ENCODE results near the gene MSGN1. TPM values are rescaled to one million over a fixed set of nuclear protein-coding genes. Genes with fewer than 3 reads are reported as not detected.

The MSGN1 gene
- total RNA-seq, 8 experiments from 2014 or later = not detected

DNA sequence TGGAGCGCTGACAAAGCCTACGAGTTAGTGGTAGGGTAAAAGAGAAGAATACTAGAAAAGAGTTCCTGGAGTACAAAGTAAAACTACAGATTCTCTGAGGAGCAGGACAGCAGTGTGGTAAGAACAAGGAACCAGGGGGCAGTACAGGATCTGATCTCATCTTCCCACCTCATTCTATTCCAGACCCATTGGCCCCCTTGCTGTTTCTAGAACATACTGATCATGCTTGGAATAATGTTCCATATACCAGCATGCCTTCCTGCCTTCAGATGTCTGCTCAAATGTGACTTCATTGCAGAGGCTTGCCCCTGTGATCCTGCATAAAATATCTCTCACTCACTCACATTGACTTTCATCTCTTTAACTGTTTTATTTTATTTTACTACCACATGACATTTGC, 19.3 kb downstream of the MSGN1 start:
- no peaks in the 10 kb centered on the region for H3K4me1 ChIP-seq (replicated peaks in 1 of 2)

DNA sequence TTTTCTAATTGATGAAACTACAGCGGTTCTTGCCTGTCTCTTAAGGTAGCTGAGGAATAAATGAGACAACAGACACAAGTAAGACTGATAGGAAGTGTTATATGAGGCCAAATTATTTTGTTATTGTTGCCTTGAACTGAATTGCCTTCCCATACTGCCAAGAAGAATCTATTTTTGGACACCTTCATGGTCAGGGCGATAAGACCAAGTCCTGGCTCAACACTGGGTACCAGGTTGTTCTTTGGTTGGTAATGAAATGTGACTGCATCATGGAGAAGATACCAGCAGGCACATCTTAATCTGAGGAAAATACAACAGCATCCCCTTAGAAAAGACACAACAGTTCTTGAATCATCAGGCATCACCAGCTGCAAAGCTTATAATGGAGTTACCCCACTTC, 23.7 kb downstream of the MSGN1 start:
- no peak for ATAC-seq (replicated peaks in 6 of 8)
- in situ Hi-C loops (cut with MboI; ENCODE audit: low pct_unique_long_range_greater_than_20kb in 2 of 9, low sequenced_read_pairs in 9 of 9, unreplicated experiment in 9 of 9) = loop anchor here in 3 of 9 experiments (25.0 kb wide), 2 partner anchors 128 to 547 kb away; no protein-coding TSS in a partner anchor
- H3K4me3 ChIP-seq = no peak overlapping the region
- no peaks in the 10 kb centered on the region for H3K4me1 ChIP-seq (replicated peaks in 1 of 2)
- no peak overlapping the region for H3K27ac ChIP-seq
- WGBS, 10 experiments = 13 to 92% (median 73%) methylated on average over 1 to 2 of the region's 2 CpGs

More for the DNA sequence above, 19.3 kb downstream of the MSGN1 start:
- Histone ChIP-seq H3K4me3 (no peak overlapping the region), H3K27ac (no peak overlapping the region)
- in situ Hi-C loops (cut with MboI; ENCODE audit: low pct_unique_long_range_greater_than_20kb in 2 of 9, low sequenced_read_pairs in 9 of 9, unreplicated experiment in 9 of 9) = loop anchor here in 3 of 9 experiments (25.0 kb wide), 2 partner anchors 123 to 552 kb away; no protein-coding TSS in a partner anchor
- 38 to 100% (median 62%) methylated on average over 1 to 2 of the region's 2 CpGs; no CpG with 5 or more reads in 1 of the 10 experiments for WGBS, 10 experiments
- ATAC-seq (replicated peaks in 6 of 8) = no peak

DNA sequence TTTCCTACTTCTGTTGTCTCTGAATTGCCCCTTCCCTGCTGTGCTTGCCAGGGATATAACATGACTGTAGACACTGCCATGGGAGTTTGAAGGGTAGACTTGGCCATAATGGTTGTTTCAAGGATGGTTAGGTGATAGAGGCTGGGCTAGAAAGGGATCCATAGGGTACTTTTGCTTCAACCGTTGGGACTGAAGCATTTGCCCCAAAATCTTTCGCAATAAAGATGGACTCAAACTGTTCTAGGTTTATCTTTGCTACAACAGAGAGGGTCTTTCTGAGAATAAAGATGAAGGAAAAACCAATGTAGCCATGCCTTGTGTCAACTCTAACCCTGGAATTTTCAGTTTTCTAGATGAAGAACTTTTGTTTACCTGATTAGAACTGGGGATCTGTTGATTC, 27.2 kb downstream of the MSGN1 start:
- Histone ChIP-seq H3K4me3 (no peak overlapping the region), H3K27ac (no peak overlapping the region), H3K4me1 (replicated peaks in 1 of 2) (no peaks in the 10 kb centered on the region)
- in situ Hi-C loops (cut with MboI; ENCODE audit: low pct_unique_long_range_greater_than_20kb in 2 of 9, low sequenced_read_pairs in 9 of 9, unreplicated experiment in 9 of 9) = loop anchor here in 3 of 9 experiments (25.0 kb wide), 2 partner anchors 131 to 544 kb away; no protein-coding TSS in a partner anchor
- ATAC-seq (replicated peaks in 6 of 8) = no peak
- 33 to 100% (median 87%) methylated on average over 1 to 2 of the region's 2 CpGs; no CpG with 5 or more reads in 2 of the 10 experiments for WGBS, 10 experiments

DNA sequence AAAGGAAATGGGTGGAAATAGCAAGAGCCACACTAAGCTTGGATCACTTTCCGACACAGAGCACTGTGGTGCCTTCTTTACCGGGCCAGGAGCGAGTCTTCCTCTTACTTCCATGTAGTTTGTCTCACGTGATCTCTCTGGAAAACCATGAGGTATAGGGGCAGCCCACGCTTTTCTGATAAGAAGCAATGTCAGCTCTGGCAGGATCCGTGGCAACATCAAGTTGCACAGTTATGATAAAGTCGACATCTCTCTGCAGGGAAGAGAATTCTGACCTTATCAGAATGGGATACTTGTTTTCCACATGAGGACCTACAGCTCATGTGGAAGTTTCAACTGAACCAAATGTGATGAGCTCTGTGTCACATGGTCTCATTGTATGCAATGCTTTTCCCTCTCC, 29.5 kb downstream of the MSGN1 start:
- in situ Hi-C loops (cut with MboI; ENCODE audit: low pct_unique_long_range_greater_than_20kb in 2 of 9, low sequenced_read_pairs in 9 of 9, unreplicated experiment in 9 of 9) = loop anchor here in 3 of 9 experiments (25.0 kb wide), 2 partner anchors 134 to 541 kb away; no protein-coding TSS in a partner anchor
- no peak for ATAC-seq (replicated peaks in 6 of 8)
- 20 to 100% (median 71%) methylated on average over 1 to 7 of the region's 7 CpGs; no CpG with 5 or more reads in 1 of the 10 experiments for WGBS, 10 experiments

DNA sequence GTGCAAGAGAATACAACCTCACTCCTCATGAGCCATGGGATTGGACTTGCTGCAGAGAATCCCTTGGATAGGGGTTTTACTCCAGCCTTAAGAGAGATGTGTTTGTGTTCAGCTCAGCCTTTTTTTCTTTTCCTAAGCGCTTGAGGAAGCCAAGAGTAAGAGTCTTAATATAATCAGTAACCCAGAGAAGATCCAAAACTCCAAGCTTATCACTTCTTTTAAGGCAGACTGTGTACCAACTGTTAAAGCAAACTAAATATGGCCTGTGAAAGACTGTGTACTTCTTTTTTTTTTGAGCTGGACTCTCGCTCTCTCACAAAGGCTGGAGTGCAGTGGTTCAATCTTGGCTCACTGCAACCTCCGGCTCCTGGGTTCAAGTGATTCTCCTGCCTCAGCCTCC, 30.4 kb downstream of the MSGN1 start:
- Histone ChIP-seq H3K4me3 (no peak overlapping the region), H3K4me1 (replicated peaks in 1 of 2) (no peaks in the 10 kb centered on the region), H3K27ac (no peak overlapping the region)
- no peak for ATAC-seq (replicated peaks in 6 of 8)
- in situ Hi-C loops (cut with MboI; ENCODE audit: low pct_unique_long_range_greater_than_20kb in 2 of 9, low sequenced_read_pairs in 9 of 9, unreplicated experiment in 9 of 9) = loop anchor here in 3 of 9 experiments (25.0 kb wide), 2 partner anchors 134 to 541 kb away; no protein-coding TSS in a partner anchor
- WGBS, 10 experiments = 20 to 100% (median 90%) methylated on average over 1 to 3 of the region's 3 CpGs; no CpG with 5 or more reads in 3 of the 10 experiments

More for the DNA sequence above, 29.5 kb downstream of the MSGN1 start:
- Histone ChIP-seq H3K4me3 (no peak overlapping the region), H3K4me1 (replicated peaks in 1 of 2) (no peaks in the 10 kb centered on the region), H3K27ac (no peak overlapping the region)

DNA sequence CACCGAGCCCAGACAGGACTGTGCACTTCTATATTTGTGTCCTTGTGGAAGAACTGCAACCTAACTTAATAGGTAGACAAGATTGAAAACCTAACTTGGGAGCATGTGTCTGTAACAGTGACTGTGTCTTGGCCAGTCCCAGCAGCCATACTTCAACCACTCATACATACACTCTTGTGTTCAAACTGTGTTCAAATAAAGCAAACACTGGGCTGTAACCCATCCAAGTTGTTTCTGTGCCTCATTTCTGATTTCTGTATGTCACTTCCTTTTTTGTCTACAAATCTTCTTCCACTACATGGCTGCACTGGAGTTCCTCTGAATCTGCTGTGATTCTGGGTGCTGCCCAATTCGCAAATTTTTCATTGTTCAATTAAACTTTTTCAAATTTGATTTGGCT, 31.0 kb downstream of the MSGN1 start:
- in situ Hi-C loops (cut with MboI; ENCODE audit: low pct_unique_long_range_greater_than_20kb in 2 of 9, low sequenced_read_pairs in 9 of 9, unreplicated experiment in 9 of 9) = loop anchor here in 3 of 9 experiments (25.0 kb wide), 2 partner anchors 135 to 540 kb away; no protein-coding TSS in a partner anchor
- H3K27ac ChIP-seq = no peak overlapping the region
- no peak for ATAC-seq (replicated peaks in 6 of 8)
- WGBS, 10 experiments = 33 to 100% (median 81%) methylated on average over 1 to 2 of the region's 2 CpGs; no CpG with 5 or more reads in 1 of the 10 experiments
- no peak overlapping the region for H3K4me3 ChIP-seq
- no peaks in the 10 kb centered on the region for H3K4me1 ChIP-seq (replicated peaks in 1 of 2)

DNA sequence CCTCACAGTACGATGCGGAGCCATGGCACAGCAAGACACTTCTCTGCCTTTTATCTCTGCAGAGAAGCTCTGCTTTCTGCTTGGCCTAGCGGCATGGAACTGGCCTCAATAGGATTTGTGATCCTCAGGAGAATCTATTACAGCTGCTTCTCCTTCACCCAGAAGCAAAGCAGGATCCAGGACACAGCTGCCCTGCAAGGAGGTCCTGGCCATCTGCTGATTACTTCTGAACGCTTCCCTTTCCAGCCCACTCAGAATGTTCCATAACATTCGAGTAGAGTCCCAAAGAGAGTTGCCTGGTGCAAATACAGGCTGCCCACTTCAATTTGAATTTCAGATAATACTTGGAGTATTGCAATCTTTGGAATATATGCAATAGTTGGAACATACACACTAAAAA, 33.0 kb downstream of the MSGN1 start:
- ATAC-seq (replicated peaks in 6 of 8) = peak in 1 of 8 experiments; percentile 55
- Histone ChIP-seq H3K4me1 (replicated peaks in 1 of 2) (no peaks in the 10 kb centered on the region), H3K27ac (no peak overlapping the region), H3K4me3 (no peak overlapping the region)
- in situ Hi-C loops (cut with MboI; ENCODE audit: low pct_unique_long_range_greater_than_20kb in 2 of 9, low sequenced_read_pairs in 9 of 9, unreplicated experiment in 9 of 9) = loop anchor here in 3 of 9 experiments (25.0 kb wide), 2 partner anchors 137 to 538 kb away; no protein-coding TSS in a partner anchor
- 13 to 83% (median 72%) methylated on average over 1 to 5 of the region's 5 CpGs; no CpG with 5 or more reads in 2 of the 10 experiments for WGBS, 10 experiments

DNA sequence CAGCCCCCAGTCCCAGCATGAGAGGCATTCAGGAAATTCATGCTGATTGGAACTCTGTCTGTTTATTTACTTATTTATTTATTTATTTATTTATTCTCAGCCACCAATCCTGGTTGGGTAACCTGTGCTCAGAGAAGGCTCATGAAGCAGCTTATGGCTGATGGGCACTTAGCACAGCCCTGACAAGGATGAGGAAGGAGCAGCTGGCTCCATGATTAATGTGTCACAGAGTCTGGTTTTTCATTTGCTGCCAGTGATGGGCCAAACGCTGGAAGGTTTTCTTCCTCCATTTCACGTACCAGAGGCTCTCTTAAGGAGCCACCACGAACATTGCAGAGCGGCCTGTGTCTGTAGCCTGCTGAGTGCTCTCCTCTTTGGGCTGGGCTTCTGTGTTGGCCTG, 33.9 kb downstream of the MSGN1 start:
- no peak for ATAC-seq (replicated peaks in 6 of 8)
- Histone ChIP-seq H3K4me3 (no peak overlapping the region), H3K4me1 (replicated peaks in 1 of 2) (no peaks in the 10 kb centered on the region), H3K27ac (no peak overlapping the region)
- 75 to 89% (median 78%) methylated on average over 2 to 4 of the region's 4 CpGs; no CpG with 5 or more reads in 6 of the 10 experiments for WGBS, 10 experiments
- in situ Hi-C loops (cut with MboI; ENCODE audit: low pct_unique_long_range_greater_than_20kb in 2 of 9, low sequenced_read_pairs in 9 of 9, unreplicated experiment in 9 of 9) = loop anchor here in 7 of 9 experiments (10.0 to 25.0 kb wide), 4 partner anchors 312 to 537 kb away; no protein-coding TSS in a partner anchor

DNA sequence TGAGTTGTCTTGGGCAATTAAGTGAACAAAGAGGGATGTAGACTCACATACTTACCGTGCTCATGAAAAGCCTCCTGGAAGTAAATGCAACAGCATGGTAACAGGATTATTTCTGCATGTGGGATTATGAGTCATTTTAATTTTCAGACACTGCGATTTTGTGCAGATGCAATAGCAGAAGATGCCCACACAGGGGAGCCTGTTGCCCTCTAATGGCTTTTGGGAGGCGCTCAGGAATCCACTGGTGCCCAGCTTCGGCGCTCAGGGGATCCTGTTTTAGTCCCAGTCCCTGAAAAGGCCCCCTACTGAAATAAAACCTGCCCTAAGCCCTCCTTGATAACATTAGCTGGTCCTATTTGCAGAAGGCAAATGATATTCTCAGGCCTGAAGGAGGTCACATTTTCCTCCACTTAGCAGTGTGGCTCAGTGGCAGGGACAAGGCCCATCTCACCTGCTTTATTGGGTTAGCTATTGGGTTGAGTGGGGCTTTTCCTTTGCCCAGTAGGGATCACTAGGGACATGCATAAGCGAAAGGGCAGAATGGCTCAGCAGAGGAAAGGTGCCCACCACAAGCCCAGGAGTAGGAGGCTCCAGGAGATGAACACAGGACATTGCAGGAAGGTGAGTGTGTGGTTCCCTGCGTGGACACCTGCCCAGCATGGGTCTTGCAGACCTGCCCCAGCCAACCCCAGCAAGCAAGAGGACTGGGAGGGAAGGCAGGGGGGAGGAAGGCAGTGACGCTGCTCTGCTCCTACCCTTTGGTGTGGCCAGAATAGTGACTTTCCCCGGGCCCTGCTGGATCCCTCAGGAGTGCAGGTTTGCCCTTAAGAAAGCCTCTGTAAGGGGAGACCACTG, 35.7 kb downstream of the MSGN1 start:
- Histone ChIP-seq H3K27ac (no peak overlapping the region), H3K4me1 (replicated peaks in 1 of 2) (no peaks in the 10 kb centered on the region), H3K4me3 (no peak overlapping the region)
- WGBS, 10 experiments = 0 to 56% (median 6%) methylated on average over 1 to 4 of the region's 9 CpGs; no CpG with 5 or more reads in 2 of the 10 experiments
- in situ Hi-C loops (cut with MboI; ENCODE audit: low pct_unique_long_range_greater_than_20kb in 2 of 9, low sequenced_read_pairs in 9 of 9, unreplicated experiment in 9 of 9) = loop anchor here in 7 of 9 experiments (10.0 to 25.0 kb wide), 4 partner anchors 310 to 535 kb away; no protein-coding TSS in a partner anchor
- ATAC-seq (replicated peaks in 6 of 8) = peak in 7 of 8 experiments; percentile 40 to 83 (median 78)

DNA sequence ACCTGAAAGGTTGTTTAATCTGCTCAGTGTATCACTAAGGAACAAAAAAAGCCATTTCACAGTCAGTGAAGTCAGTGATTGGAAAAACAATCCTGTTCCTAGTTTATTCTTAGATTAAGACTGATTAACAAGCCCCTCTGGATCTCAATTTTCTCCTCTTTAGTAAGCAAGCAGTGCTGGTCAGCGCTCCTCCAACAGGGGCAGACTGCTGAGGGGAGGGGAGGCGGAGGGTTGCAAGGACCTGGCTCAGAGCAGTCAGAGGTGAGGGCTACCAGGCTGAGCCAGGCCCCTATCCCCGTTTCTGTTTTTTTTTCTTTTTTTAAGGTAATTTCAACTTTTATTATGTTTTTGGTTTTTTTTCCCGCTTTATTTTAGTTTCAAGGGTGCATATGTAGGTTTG, 37.5 kb downstream of the MSGN1 start:
- 29 to 73% (median 48%) methylated on average over 2 to 4 of the region's 4 CpGs for WGBS, 10 experiments
- Histone ChIP-seq H3K4me1 (replicated peaks in 1 of 2) (no peaks in the 10 kb centered on the region), H3K27ac (no peak overlapping the region), H3K4me3 (no peak overlapping the region)
- no peak for ATAC-seq (replicated peaks in 6 of 8)
- in situ Hi-C loops (cut with MboI; ENCODE audit: low pct_unique_long_range_greater_than_20kb in 2 of 9, low sequenced_read_pairs in 9 of 9, unreplicated experiment in 9 of 9) = loop anchor here in 7 of 9 experiments (10.0 to 25.0 kb wide), 4 partner anchors 309 to 534 kb away; no protein-coding TSS in a partner anchor

DNA sequence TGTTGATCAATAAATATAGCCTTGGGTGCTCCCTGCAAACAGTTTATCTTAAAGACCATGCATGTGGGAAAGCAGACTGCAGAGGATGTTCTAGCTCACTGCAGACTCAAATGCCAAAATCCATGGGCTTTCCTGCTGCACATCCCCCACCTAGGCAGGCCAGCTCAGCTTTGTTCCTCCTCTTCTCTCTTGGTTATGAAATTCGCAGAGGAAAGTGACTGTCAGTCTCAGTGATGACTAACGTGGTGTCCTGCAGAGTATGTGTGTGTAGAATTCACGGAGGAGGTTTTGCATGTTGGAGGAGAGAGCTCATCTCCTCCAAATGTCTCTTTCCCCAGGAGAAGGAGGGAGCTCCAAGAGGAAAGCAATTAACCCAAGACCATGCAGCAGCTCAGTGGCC, 40.8 kb downstream of the MSGN1 start:
- WGBS, 10 experiments = 0% methylated on average over 1 to 2 of the region's 3 CpGs; no CpG with 5 or more reads in 7 of the 10 experiments
- in situ Hi-C loops (cut with MboI; ENCODE audit: low pct_unique_long_range_greater_than_20kb in 2 of 9, low sequenced_read_pairs in 9 of 9, unreplicated experiment in 9 of 9) = loop anchor here in 7 of 9 experiments (10.0 to 25.0 kb wide), 4 partner anchors 305 to 530 kb away; no protein-coding TSS in a partner anchor

DNA sequence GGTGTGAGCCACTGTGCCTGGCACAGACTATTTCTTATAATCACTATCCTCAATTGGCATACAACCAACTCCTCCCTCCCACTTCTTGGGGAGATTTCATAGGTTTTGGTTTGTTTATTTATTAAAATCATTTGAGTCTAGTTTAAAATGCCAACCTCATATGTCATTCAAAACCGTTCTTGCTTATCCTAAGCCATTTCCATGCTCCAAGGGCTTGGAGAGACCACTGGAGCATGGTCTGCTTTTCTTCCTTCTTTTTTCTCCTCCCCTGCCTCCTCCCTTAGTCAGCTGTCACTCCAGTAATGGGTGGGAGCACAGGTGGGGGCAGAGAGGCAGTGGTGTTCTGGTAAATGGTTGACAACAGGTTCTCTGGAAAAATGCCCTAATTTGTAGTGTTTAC, 41.8 kb downstream of the MSGN1 start:
- in situ Hi-C loops (cut with MboI; ENCODE audit: low pct_unique_long_range_greater_than_20kb in 2 of 9, low sequenced_read_pairs in 9 of 9, unreplicated experiment in 9 of 9) = loop anchor here in 7 of 9 experiments (10.0 to 25.0 kb wide), 4 partner anchors 304 to 529 kb away; no protein-coding TSS in a partner anchor
- Histone ChIP-seq H3K27ac (no peak overlapping the region), H3K4me3 (no peak overlapping the region), H3K4me1 (replicated peaks in 1 of 2) (no peaks in the 10 kb centered on the region)
- ATAC-seq (replicated peaks in 6 of 8) = no peak
- 14 to 80% (median 50%) methylated on average over 1 of the region's 1 CpG; no CpG with 5 or more reads in 3 of the 10 experiments for WGBS, 10 experiments

More for the DNA sequence above, 40.8 kb downstream of the MSGN1 start:
- Histone ChIP-seq H3K4me3 (no peak overlapping the region), H3K4me1 (replicated peaks in 1 of 2) (no peaks in the 10 kb centered on the region), H3K27ac (no peak overlapping the region)
- ATAC-seq (replicated peaks in 6 of 8) = peak in 2 of 8 experiments; percentile 36 to 40
